ENCODE measurements around the gene DLL4.

GRCh38 chr15:40881351-40881750 lies 47.8 kb upstream of the DLL4 start:
- TF ChIP-seq, protein P1, sequence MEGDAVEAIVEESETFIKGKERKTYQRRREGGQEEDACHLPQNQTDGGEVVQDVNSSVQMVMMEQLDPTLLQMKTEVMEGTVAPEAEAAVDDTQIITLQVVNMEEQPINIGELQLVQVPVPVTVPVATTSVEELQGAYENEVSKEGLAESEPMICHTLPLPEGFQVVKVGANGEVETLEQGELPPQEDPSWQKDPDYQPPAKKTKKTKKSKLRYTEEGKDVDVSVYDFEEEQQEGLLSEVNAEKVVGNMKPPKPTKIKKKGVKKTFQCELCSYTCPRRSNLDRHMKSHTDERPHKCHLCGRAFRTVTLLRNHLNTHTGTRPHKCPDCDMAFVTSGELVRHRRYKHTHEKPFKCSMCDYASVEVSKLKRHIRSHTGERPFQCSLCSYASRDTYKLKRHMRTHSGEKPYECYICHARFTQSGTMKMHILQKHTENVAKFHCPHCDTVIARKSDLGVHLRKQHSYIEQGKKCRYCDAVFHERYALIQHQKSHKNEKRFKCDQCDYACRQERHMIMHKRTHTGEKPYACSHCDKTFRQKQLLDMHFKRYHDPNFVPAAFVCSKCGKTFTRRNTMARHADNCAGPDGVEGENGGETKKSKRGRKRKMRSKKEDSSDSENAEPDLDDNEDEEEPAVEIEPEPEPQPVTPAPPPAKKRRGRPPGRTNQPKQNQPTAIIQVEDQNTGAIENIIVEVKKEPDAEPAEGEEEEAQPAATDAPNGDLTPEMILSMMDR (IDR thresholded peaks at IDR 0.05): no peak
- no peak for TF ChIP-seq POLR2A (IDR thresholded peaks at IDR 0.05)
